Gastroesophageal sphincter (tissue), 4 donors: ENCODE results near the gene ST3GAL6. TPM values are rescaled to one million over a fixed set of nuclear protein-coding genes. Genes with fewer than 3 reads are reported as not detected.
A peak's percentile ranks its signal among the peaks of the same experiment; 100 is the strongest.

Experiments
- ATAC-seq: fragments of 150-250 bp; one replicate; pipeline ENCODE4 v1.9.1; 2016; ENCODE audit warnings: mild to moderate bottlenecking, moderate library complexity
- H3K27ac ChIP-seq, 4 donors: fragments of 200-600 bp; sonication (generic) in 3 of 4; 1 replicate in 3 of 4; 2 replicates in 1 of 4; pipeline ENCODE4 v1.5.1; 2016 to 2019
- H3K27me3 ChIP-seq: fragments of 200-600 bp; sonication (generic); one replicate; pipeline ENCODE4 v1.5.1; 2019
- H3K36me3 ChIP-seq, 2 donors: fragments of 200-600 bp; sonication (generic); one replicate each; pipeline ENCODE4 v1.5.1; 2019; ENCODE audit warnings: control low read depth in 1 of 2
- H3K4me1 ChIP-seq, 3 donors: fragments of 200-600 bp; sonication (generic); 1 replicate in 2 of 3; 2 replicates in 1 of 3; pipeline ENCODE4 v1.5.1; 2016 to 2019; ENCODE audit warnings: control low read depth in 2 of 3
- H3K4me3 ChIP-seq, 2 donors: fragments of 200-600 bp; sonication (generic); one replicate each; pipeline ENCODE4 v1.5.1; 2019; ENCODE audit warnings: mild to moderate bottlenecking in 1 of 2, moderate library complexity in 1 of 2
- H3K9me3 ChIP-seq, 3 donors: fragments of 200-600 bp; sonication (generic); one replicate each; pipeline ENCODE4 v1.5.1; 2017 to 2019; ENCODE audit warnings: control low read depth in 2 of 3
- EP300 ChIP-seq: sonication (generic); formaldehyde crosslinking; IDR thresholded peaks from one replicate; pipeline ENCODE4 v1.6.1; 2017; ENCODE audit warnings: antibody characterized with exemption, mild to moderate bottlenecking
- POLR2A ChIP-seq, 2 donors: fragments of 450-650 bp; IDR thresholded peaks; one replicate each; pipeline ENCODE4 v1.6.1; 2017; ENCODE audit warnings: antibody characterized with exemption in 2 of 2, mild to moderate bottlenecking in 2 of 2, moderate library complexity in 1 of 2
- POLR2AphosphoS5 ChIP-seq: sonication (generic); formaldehyde crosslinking; IDR thresholded peaks from one replicate; pipeline ENCODE4 v1.6.1; 2017; ENCODE audit warnings: antibody characterized with exemption
- WGBS, 2 donors: methylation state at CpG; one replicate each; pipeline ENCODE4 v1.1.5; 2018; ENCODE audit warnings: low coverage in 1 of 2; 5-methylcytosine and 5-hydroxymethylcytosine counted together
- total RNA-seq, 4 donors: library from RNA; depleted of rRNA; stranded (reverse); fragments of >200 nt; gene quantifications; one replicate each; pipeline ENCODE4 v1.1.0, GENCODE V29; 2016
- TF ChIP-seq, protein P1 (sequence below), 4 experiments: fragments of 200-600 bp in 2 of 4; fragments of 450-650 bp in 2 of 4; sonication (generic) in 1 of 4; IDR thresholded peaks; one replicate each; pipeline ENCODE4 v1.5.1; 2017 to 2019; ENCODE audit warnings: antibody characterized with exemption in 4 of 4, mild to moderate bottlenecking in 2 of 4, moderate library complexity in 2 of 4

The ST3GAL6 gene
- total RNA-seq, 4 donors from 2014 or later = 4.4 to 21.2 (median 7.4) TPM

DNA sequence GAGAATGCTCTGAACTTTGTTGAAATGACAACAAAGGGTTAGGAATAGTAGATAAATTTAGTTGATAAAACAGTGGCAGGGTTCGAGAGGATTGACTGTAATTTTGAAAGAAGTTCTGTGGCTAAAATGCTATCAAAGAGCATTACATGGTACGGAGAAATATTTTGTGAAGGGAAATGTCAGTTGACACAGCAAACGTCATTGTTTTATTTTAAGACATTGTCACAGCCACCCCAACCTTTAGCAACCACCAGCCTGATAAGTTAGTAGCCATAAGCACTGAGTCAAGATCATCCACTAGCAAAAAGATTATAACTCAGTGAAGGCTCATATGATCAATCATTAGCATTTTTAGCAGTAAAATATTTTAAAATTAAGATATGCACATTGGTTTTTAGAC, 8.7 kb upstream of the ST3GAL6 start:
- ATAC-seq = no peak
- WGBS, 2 donors = 76 to 81% methylated on average over 3 of the region's 3 CpGs

DNA sequence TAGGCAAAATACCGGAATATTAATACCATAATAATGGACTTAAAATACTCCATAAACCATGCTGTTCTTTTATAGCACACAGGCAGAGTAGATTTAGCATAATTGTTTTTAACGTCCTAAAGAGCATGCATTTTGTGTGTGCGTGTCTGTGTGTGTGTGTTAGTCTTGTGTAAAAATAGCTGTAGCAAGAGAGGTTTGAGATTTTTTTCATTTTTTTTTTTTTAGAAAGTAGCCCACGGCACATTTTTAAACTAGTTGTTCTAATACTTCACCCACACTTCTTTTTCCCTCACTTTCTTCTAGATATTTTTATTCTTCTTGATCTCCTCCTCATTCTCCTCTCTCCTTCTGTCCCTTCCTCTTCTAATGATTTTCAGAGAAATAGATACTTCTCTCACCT, 7.5 kb upstream of the ST3GAL6 start:
- Histone ChIP-seq H3K27ac (no peak overlapping the region), H3K4me1 (no peaks in the 10 kb centered on the region), H3K4me3 (no peak overlapping the region), H3K9me3 (no peaks in the 10 kb centered on the region), H3K27me3 (no peaks in the 10 kb centered on the region), H3K36me3 (no peaks in the 10 kb centered on the region)
- no peak for TF ChIP-seq POLR2AphosphoS5
- no peak for TF ChIP-seq EP300
- TF ChIP-seq, protein P1, sequence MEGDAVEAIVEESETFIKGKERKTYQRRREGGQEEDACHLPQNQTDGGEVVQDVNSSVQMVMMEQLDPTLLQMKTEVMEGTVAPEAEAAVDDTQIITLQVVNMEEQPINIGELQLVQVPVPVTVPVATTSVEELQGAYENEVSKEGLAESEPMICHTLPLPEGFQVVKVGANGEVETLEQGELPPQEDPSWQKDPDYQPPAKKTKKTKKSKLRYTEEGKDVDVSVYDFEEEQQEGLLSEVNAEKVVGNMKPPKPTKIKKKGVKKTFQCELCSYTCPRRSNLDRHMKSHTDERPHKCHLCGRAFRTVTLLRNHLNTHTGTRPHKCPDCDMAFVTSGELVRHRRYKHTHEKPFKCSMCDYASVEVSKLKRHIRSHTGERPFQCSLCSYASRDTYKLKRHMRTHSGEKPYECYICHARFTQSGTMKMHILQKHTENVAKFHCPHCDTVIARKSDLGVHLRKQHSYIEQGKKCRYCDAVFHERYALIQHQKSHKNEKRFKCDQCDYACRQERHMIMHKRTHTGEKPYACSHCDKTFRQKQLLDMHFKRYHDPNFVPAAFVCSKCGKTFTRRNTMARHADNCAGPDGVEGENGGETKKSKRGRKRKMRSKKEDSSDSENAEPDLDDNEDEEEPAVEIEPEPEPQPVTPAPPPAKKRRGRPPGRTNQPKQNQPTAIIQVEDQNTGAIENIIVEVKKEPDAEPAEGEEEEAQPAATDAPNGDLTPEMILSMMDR (IDR thresholded peaks at IDR 0.05) = no peak
- no peak for TF ChIP-seq POLR2A (IDR thresholded peaks at IDR 0.05)
- no peak for ATAC-seq
- WGBS, 2 donors = 57 to 61% methylated on average over 4 of the region's 4 CpGs

More for the DNA sequence above, 8.7 kb upstream of the ST3GAL6 start:
- H3K36me3 ChIP-seq = no peaks in the 10 kb centered on the region
- H3K27ac ChIP-seq = no peak overlapping the region
- TF ChIP-seq, protein P1 (IDR thresholded peaks at IDR 0.05) = no peak
- no peak for TF ChIP-seq POLR2A (IDR thresholded peaks at IDR 0.05)
- TF ChIP-seq EP300 = no peak
- no peak for TF ChIP-seq POLR2AphosphoS5
- H3K27me3 ChIP-seq = no peaks in the 10 kb centered on the region
- no peak overlapping the region for H3K4me3 ChIP-seq
- H3K4me1 ChIP-seq = no peaks in the 10 kb centered on the region
- no peaks in the 10 kb centered on the region for H3K9me3 ChIP-seq

DNA sequence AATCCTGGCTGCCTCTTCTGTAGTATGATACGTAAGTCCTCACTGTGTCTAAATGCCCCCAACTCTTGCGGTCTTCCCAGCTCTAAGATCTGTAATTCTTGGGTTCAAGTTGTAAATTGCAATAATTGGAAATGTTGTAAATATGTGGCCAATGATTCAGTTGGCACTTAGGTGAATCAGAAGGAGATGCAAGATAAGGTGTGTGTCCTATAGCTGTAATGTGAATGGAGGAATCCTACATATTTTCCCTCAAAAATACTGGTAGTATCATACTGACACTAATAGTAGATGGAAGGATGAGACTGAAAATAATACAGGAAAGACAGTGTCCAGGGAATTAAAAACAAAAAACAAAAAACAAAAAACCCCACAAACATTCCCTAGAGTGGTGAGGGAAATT, 3.5 kb upstream of the ST3GAL6 start:
- H3K9me3 ChIP-seq = no peaks in the 10 kb centered on the region
- no peak overlapping the region for H3K27ac ChIP-seq
- peaks cover 0 to 31% (median 8%) of the 10 kb centered on the region in 3 donors for H3K4me1 ChIP-seq
- TF ChIP-seq, protein P1 (IDR thresholded peaks at IDR 0.05) = no peak
- TF ChIP-seq POLR2A (IDR thresholded peaks at IDR 0.05) = no peak
- TF ChIP-seq POLR2AphosphoS5 = no peak
- TF ChIP-seq EP300 = no peak
- no peaks in the 10 kb centered on the region for H3K36me3 ChIP-seq
- H3K27me3 ChIP-seq = no peaks in the 10 kb centered on the region
- WGBS, 2 donors = 88 to 96% methylated on average over 2 of the region's 2 CpGs
- no peak overlapping the region for H3K4me3 ChIP-seq
- no peak for ATAC-seq

DNA sequence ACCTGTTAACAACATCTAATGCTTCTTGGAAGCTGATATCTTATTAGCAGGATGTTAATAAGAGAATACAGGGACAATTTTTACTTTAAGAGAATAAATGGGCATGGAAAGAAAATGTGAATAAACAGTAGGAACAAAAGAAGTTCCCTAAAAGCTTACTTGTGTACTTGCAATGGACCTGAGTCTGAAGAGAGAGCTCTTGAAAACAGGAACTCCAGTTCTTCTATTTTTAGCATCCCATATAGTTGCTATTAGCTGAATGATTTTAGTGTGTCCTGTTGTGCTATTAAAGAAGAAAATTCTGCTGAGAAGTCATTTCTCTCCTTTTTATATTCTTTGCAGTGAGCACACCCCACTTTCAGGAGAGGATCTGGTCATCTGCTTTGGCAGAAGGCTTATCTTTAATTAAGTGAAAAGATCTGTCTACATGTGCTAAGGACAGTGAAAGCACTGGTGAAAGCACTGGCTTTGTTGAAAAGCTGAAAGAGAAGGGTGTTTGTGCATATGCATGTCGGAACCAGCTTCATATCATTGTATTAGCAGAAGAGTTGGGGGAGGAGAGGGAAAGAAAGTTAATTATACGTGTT, 1.4 kb upstream of the ST3GAL6 start:
- Histone ChIP-seq H3K4me3 (no peak overlapping the region), H3K27ac (no peak overlapping the region), H3K36me3 (no peaks in the 10 kb centered on the region), H3K27me3 (no peaks in the 10 kb centered on the region), H3K4me1 (peaks cover 0 to 44% (median 10%) of the 10 kb centered on the region in 3 donors), H3K9me3 (no peaks in the 10 kb centered on the region)
- no peak for TF ChIP-seq EP300
- no peak for TF ChIP-seq POLR2AphosphoS5
- no peak for TF ChIP-seq POLR2A (IDR thresholded peaks at IDR 0.05)
- TF ChIP-seq, protein P1 (IDR thresholded peaks at IDR 0.05) = no peak
- ATAC-seq = no peak
- 71 to 100% methylated on average over 1 to 2 of the region's 2 CpGs for WGBS, 2 donors

DNA sequence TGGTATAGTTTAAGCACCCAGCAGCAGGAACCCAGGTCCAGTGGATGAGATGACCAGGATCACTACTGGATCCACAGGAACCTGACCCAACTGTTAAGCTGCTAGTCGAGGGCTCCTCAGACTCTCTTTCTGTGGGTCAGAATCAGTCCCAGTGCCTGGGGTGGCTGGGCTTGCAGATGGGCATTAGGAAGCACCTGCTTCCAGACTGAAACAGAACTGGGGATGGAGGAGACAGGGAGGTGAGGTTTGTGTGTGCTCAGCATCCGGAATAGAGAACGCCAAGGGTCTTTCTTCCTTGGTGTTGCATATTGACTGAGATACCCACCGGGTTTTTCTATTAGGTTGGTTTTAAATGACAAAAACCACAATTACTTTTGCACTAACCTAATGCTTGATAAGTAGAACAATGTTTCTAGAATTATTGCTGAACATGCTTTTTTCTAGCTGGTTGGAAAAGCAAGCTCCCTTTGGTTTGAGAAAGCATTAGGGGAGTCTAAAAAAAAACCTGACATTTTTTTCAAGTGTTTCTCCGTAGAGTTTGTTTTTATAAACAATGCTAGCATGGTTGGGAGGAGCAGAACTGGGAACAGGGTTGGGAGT, 779 bp downstream of the ST3GAL6 start:
- Histone ChIP-seq H3K27me3 (no peaks in the 10 kb centered on the region), H3K36me3 (no peaks in the 10 kb centered on the region), H3K4me3 (no peak overlapping the region), H3K4me1 (peaks cover 0 to 51% (median 10%) of the 10 kb centered on the region in 3 donors), H3K27ac (peak overlapping the region in 1 of 4 donors; percentile 48), H3K9me3 (no peaks in the 10 kb centered on the region)
- 30 to 62% methylated on average over 3 to 5 of the region's 5 CpGs for WGBS, 2 donors
- no peak for TF ChIP-seq EP300
- TF ChIP-seq POLR2AphosphoS5 = no peak
- TF ChIP-seq, protein P1 (IDR thresholded peaks at IDR 0.05) = no peak
- no peak for ATAC-seq
